Stimulated activated CD8-positive, alpha-beta memory T cell treated with anti-CD3 and anti-CD28 coated beads, Interleukin-2, amount 100 ng/mL, for 1 hour (primary cell): ENCODE results near the gene URB2.
"Not testable (repeated sequence)": the region's sequence is repeated elsewhere in the genome, so short reads cannot be mapped to it uniquely, and the experiment has no call there.

ENCODE experiments used
- DNase-seq, 2 donors: peaks; one replicate each; pipeline ENCODE4 v3.0.0-alpha.2; 2020; ENCODE audit warnings: low read depth in 2 of 2

URB2 gene

DNA sequence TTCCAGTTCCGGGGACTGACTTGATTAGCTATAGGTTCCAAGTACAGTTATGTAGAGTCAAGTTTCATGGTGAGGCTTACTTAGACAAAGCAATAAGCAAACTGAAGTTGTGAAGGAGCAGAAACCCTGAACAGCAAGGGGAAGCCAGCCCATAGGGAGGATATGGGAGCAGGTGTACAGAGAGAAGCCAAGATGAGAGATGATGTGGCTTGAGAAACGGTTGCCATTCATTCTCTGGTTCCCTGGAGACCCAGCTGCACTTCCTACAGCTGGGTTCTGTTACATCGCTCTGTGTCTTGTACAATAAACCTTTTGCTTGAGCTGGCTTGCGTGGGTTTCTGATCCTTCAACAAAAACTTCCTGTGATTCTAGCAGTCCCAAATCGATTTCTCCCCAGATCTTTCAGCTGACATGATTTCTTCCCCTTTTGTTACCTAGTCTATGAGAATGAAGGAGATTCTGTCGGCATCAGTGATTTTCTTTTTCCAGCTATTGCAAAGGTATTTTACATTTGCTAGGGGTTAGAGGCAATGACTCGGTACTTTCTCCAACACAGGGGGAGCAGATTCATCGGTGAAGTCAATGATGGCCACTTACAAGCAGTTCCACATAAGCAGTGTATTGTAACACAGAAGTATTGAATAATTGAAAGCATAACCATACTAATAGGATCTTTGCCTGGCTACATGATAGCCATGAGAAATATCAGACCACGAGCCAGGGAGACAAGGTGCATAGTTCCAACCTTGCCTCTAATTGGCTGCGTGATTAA is 67.3 kb downstream of the URB2 start:
- no peak for DNase-seq

DNA sequence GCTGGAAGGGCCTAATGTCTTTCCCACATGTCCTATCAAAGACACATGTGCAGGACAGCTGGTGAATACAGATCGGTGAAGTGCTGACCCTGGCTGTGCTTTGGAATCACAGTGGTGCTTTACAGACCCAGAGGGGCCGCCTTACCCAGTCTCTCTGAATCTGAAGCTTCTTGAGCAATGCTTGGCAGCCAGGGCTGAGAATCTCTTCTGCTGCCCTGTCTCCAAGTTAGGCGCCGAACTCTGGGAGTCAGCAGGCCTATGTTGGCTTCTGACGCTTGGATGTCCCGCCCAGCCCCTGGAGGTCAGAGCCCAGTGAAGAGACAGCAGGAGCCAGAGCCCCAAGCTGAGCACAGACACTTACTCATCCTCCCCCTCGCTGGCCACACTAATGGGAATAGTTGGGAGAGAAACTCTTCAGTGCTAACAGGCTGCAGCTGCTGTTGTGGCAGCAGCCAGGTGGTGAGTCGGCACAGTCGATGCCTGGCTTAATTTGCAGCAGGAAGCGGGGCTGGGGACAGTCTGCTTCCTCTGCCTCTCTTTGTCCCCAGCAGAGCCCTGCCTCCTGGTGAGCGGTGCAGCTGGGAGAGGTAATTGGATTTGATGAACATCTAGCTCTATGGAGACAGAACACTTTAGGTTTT is 68.1 kb downstream of the URB2 start:
- DNase-seq, result no peak

GRCh38 chr1:229696385-229696784 is 70.3 kb downstream of the URB2 start:
- no peak for DNase-seq

- DNase-seq, result no peak
These were observed 73.7 kb downstream of the URB2 start for GRCh38 chr1:229699613-229700267.

DNA sequence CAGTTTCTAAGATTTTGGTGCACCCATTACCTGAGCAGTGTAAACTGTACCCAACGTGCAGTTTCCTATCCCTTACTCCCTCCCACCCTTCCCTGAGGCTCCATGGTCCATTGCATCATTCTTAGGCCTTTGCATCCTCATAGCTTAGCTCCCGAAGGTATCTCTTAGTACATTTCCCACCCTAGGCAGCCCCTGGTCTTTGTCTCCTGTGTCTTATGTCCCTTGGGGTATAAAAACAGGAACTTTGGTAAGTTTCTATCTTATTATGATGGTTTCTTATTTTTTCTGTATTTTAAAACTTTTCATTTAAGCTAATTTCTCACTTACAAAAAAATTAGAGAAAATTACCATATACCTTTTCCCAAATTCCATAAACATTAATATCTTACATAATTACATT is 78.1 kb downstream of the URB2 start:
- DNase-seq, result no peak

- not testable (repeated sequence) for DNase-seq
These were observed 79.1 kb downstream of the URB2 start for GRCh38 chr1:229705152-229705551.

DNA sequence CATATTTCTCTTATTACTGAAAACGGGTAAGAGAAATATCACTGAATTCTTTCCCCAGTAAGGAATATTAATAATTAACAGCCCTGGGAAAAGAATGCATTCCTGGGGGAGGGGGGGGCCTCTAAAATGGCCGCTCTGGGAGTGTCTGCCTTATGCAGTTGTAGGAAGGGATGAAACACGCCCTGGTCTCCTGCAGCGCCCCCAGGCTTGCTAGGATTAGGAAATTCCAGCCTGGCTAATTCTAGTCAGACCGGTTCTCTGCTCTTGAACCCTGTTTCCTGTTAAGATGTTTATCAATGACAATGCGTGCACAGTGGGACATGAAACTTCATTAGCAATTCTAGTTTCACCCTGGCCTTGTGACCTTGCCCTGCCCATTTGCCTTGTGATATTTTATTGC is 81.1 kb downstream of the URB2 start:
- not testable (repeated sequence) for DNase-seq

DNA sequence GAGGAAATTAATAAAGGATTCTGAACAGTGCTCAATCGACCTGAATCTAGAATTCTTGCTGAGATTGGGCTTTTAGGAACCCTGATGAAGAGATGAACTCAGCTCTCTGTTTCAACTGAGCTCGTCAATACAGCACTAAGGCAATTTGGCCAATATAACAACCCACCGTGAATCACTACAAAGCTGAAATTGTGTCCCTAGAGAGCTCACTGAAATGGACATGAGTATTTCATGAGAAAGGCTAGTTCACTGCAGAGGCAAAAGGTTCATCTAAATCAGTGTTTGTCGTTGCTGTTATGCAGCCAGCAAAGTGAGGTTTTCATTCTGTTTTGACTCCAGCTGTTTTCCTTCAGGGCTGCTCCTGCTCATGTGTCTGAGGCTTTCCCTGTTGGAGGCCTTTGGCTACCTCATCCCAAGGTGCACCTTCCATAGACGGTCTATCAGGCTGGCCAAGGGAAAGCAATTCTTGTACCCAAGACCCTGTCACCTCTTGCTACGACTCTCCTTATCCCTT is 83.5 kb downstream of the URB2 start:
- no peak for DNase-seq
